HepG2 (cell line): Measurements from ENCODE around the gene CTAGE9. TPM values are rescaled to one million over a fixed set of nuclear protein-coding genes. Genes with fewer than 3 reads are reported as not detected.

Experiments used
- ATAC-seq: fragments of 200-7000 bp; cut with Tn5 transposase; 3 replicates; pipeline ENCODE4 v1.9.1; 2020; ENCODE audit warnings: mild to moderate bottlenecking, moderate library complexity
- BruUV-seq: library from RNA; stranded (reverse); fragments of 400-500 nt; replicated peaks from 2 replicates; lab custom pipeline; 2021; lab: Mats Ljungman, UMichigan
- CTCF ChIA-PET: fragments of 300-600 bp; formaldehyde crosslinking; extraction: SDS; loops from one replicate; lab custom pipeline; 2021; ENCODE audit warnings: low total read pairs, inconsistent platforms, low intra/inter-chr PET ratio; lab: Yijun Ruan, JAX
- POLR2A ChIA-PET: fragments of 350-600 bp; sonication (Branson Sonifier 250); formaldehyde crosslinking; loops from one replicate; lab custom pipeline; 2020; ENCODE audit warnings: antibody characterized with exemption, inconsistent platforms; lab: Yijun Ruan, JAX
- DNase-seq: peaks from one replicate; pipeline ENCODE4 v3.0.0-alpha.2; 2015; ENCODE audit warnings: low spot score
- FAIRE-seq: peaks from 3 replicates; lab custom pipeline; 2011; peaks lifted over from hg19 to GRCh38; lab: Jason Lieb, UNC
- H2AFZ ChIP-seq: one replicate; pipeline ENCODE4 v1.6.1; 2011; ENCODE audit warnings: low read length, inconsistent platforms
- H3K27ac ChIP-seq: fragments of 300-600 bp; 3 replicates; pipeline ENCODE4 v1.8.0; 2011; ENCODE audit warnings: mixed run types, mild to moderate bottlenecking, mixed read lengths, low read length, inconsistent platforms; ENCODE audit not compliant: insufficient read depth; ENCODE audit errors: extremely low read length
- H3K27me3 ChIP-seq, 2 experiments: fragments of 200-600 bp in 1 of 2; 2 replicates in 1 of 2; 3 replicates in 1 of 2; pipeline versions ENCODE4 v1.6.0 to v1.8.0; 2011; ENCODE audit warnings: low read length in 2 of 2, mild to moderate bottlenecking in 2 of 2, moderate library complexity in 2 of 2, inconsistent platforms in 1 of 2; ENCODE audit not compliant: insufficient read depth in 2 of 2, control insufficient read depth in 1 of 2
- H3K36me3 ChIP-seq, 2 experiments: fragments of 200-600 bp in 1 of 2; replicated peaks in 1 of 2; 2 replicates in 1 of 2; 3 replicates in 1 of 2; pipeline versions ENCODE4 v1.5.1 to v1.8.0; 2011; ENCODE audit warnings: low read length in 2 of 2, inconsistent platforms in 1 of 2; ENCODE audit not compliant: insufficient read depth in 2 of 2, control insufficient read depth in 1 of 2
- H3K4me1 ChIP-seq: 2 replicates; pipeline ENCODE4 v1.5.1; 2012; ENCODE audit warnings: low read length, inconsistent platforms; ENCODE audit not compliant: insufficient read depth
- H3K4me2 ChIP-seq: 2 replicates; pipeline ENCODE4 v1.6.0; 2011; ENCODE audit warnings: low read depth, low read length, inconsistent platforms
- H3K4me3 ChIP-seq, 3 experiments: fragments of 200-600 bp in 1 of 3; sonication (generic), shearing (Covaris generic) in 1 of 3; replicated peaks in 1 of 3; 2 replicates each; pipeline ENCODE4 v1.5.1; 2011 to 2016; ENCODE audit warnings: low read length in 3 of 3, inconsistent platforms in 2 of 3, low read depth in 2 of 3, mild to moderate bottlenecking in 2 of 3, control low read depth in 1 of 3, mixed read lengths in 1 of 3; ENCODE audit not compliant: insufficient read depth in 1 of 3
- H3K79me2 ChIP-seq: one replicate; pipeline ENCODE4 v1.6.1; 2011; ENCODE audit warnings: low read length, inconsistent platforms; ENCODE audit not compliant: insufficient read depth
- H3K9ac ChIP-seq: 2 replicates; pipeline ENCODE4 v1.6.0; 2011; ENCODE audit warnings: mild to moderate bottlenecking, low read depth, low read length, inconsistent platforms; ENCODE audit not compliant: insufficient read depth
- H3K9me3 ChIP-seq: 2 replicates; pipeline ENCODE4 v1.5.1; 2012; ENCODE audit warnings: mild to moderate bottlenecking, low read length
- H4K20me1 ChIP-seq: 2 replicates; pipeline ENCODE4 v1.6.0; 2011; ENCODE audit warnings: inconsistent platforms, mild to moderate bottlenecking, low read length, moderate library complexity; ENCODE audit not compliant: insufficient read depth
- IKZF5 ChIP-seq: IDR thresholded peaks from 2 replicates; pipeline ENCODE4 v1.6.1; 2018; ENCODE audit warnings: missing genetic modification reagents, mild to moderate bottlenecking, missing compliant biosample characterization
- RNF2 ChIP-seq: fragments of 450-650 bp; conservative IDR thresholded peaks from 2 replicates; pipeline ENCODE4 v1.6.1; 2016; ENCODE audit warnings: low read depth
- SMAD9 ChIP-seq: sonication (generic); formaldehyde crosslinking; IDR thresholded peaks from 2 replicates; pipeline ENCODE4 v1.5.1; 2020; ENCODE audit warnings: mild to moderate bottlenecking, missing genetic modification reagents
- SPEN ChIP-seq: sonication (generic); formaldehyde crosslinking; IDR thresholded peaks from 2 replicates; pipeline ENCODE4 v1.5.1; 2020; ENCODE audit warnings: low read depth, mild to moderate bottlenecking, missing genetic modification reagents
- ZNF3 ChIP-seq: IDR thresholded peaks from 2 replicates; pipeline ENCODE4 v1.7.0; 2017; ENCODE audit warnings: inconsistent platforms
- ZNF605 ChIP-seq: sonication (generic); formaldehyde crosslinking; IDR thresholded peaks from 2 replicates; pipeline ENCODE4 v1.8.0; 2022; ENCODE audit warnings: mild to moderate bottlenecking, missing genetic modification reagents
- ZNF773 ChIP-seq: sonication (generic); formaldehyde crosslinking; IDR thresholded peaks from 2 replicates; pipeline ENCODE4 v1.4.0; 2020; ENCODE audit warnings: missing genetic modification reagents, borderline replicate concordance
- WGBS: methylation state at CpG from one replicate; pipeline ENCODE4 v1.1.6; 2017; ENCODE audit warnings: low lambda C conversion rate; 5-methylcytosine and 5-hydroxymethylcytosine counted together
- in situ Hi-C: cut with HindIII; loops from 2 replicates; pipeline ENCODE4 v1.10.0; 2017; ENCODE audit warnings: low pct_unique_long_range_greater_than_20kb; ENCODE audit not compliant: extremely low pct_ligation_motif_present
- intact Hi-C: fragments of 100-400 bp; cut with micrococcal nuclease; formaldehyde crosslinking; loops from one replicate; pipeline ENCODE4 v1.10.0; 2022; ENCODE audit not compliant: unreplicated experiment
- polyA plus RNA-seq, 8 experiments: library from polyadenylated mRNA; depleted of rRNA in 3 of 8; stranded (reverse) in 7 of 8; unstranded in 1 of 8; fragments of >200 nt; fragmentation: Illumina TruSeq in 4 of 8; extraction: Trizol in 4 of 8; gene quantifications; 2 replicates each; pipeline versions ENCODE4 v1.2.1 to v1.2.3, GENCODE V29; 2011 to 2016; ENCODE audit warnings: low read depth in 4 of 8, missing spikeins in 1 of 8, mixed read lengths in 1 of 8; ENCODE audit not compliant: insufficient read depth in 1 of 8
- total RNA-seq, 5 experiments: library from RNA; depleted of rRNA; stranded (reverse); fragments of >200 nt; fragmentation: Illumina TruSeq; extraction: Trizol; gene quantifications; 2 replicates each; pipeline ENCODE4 v1.2.3, GENCODE V29; 2016; ENCODE audit warnings: low read depth in 1 of 5
- TF ChIP-seq, protein P1 (sequence below), 2 experiments: fragments of 450-650 bp in 1 of 2; sonication (generic) in 1 of 2; formaldehyde crosslinking; IDR thresholded peaks; 2 replicates each; pipeline versions ENCODE4 v1.5.0 to v1.8.0; 2020 to 2022; ENCODE audit warnings: mild to moderate bottlenecking in 1 of 2, missing genetic modification reagents in 1 of 2

The CTAGE9 gene
- total and polyA plus RNA-seq, 2 of the 13 experiments (the other 11 are each of a cell fraction or from before 2014, with no cell fraction given), result not detected

- no peak for FAIRE-seq
- in situ Hi-C loops, result no loop called here
Observed at GRCh38 chr6:131669891-131670290, 40.9 kb downstream of the CTAGE9 start.

More at GRCh38 chr6:131669891-131670290, 40.9 kb downstream of the CTAGE9 start:
- H2AFZ ChIP-seq, result no peak overlapping the region
- no peaks in the 10 kb centered on the region for H4K20me1 ChIP-seq
- ATAC-seq (no peak), DNase-seq (no peak)
- BruUV-seq, result no TSS peak
- no peaks in the 10 kb centered on the region for H3K27me3 ChIP-seq
- H3K4me2 ChIP-seq, result no peak overlapping the region
- no peak overlapping the region for H3K27ac ChIP-seq
- WGBS, result 95% methylated on average over 1 of the region's 1 CpG
- H3K9ac ChIP-seq, result no peak overlapping the region
- no peak overlapping the region for H3K4me3 ChIP-seq
- no peak for TF ChIP-seq ZNF773 (CRISPR knock-in tag)
- no peak for TF ChIP-seq SPEN (CRISPR knock-in tag)
- no peak for TF ChIP-seq SMAD9 (CRISPR knock-in tag)
- TF ChIP-seq ZNF3 (CRISPR knock-in tag), result no peak
- TF ChIP-seq, protein P1, sequence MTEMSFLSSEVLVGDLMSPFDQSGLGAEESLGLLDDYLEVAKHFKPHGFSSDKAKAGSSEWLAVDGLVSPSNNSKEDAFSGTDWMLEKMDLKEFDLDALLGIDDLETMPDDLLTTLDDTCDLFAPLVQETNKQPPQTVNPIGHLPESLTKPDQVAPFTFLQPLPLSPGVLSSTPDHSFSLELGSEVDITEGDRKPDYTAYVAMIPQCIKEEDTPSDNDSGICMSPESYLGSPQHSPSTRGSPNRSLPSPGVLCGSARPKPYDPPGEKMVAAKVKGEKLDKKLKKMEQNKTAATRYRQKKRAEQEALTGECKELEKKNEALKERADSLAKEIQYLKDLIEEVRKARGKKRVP (CRISPR knock-in tag; IDR thresholded peaks at IDR 0.05), result no peak
- no peak for TF ChIP-seq ZNF605
- no peak for TF ChIP-seq RNF2
- TF ChIP-seq IKZF5 (CRISPR knock-in tag), result no peak
- POLR2A ChIA-PET, result no interaction called here
- CTCF ChIA-PET, result no interaction called here
- no peaks in the 10 kb centered on the region for H3K9me3 ChIP-seq
- intact Hi-C loops, result no loop called here
- H3K4me1 ChIP-seq, result no peaks in the 10 kb centered on the region
- peaks cover 13 to 53% of the 10 kb centered on the region in 2 experiments for H3K36me3 ChIP-seq
- H3K79me2 ChIP-seq, result no peaks in the 10 kb centered on the region
